ENCODE results near the gene PGAP1. TPM values are rescaled to one million over a fixed set of nuclear protein-coding genes. Genes with fewer than 3 reads are reported as not detected.

The PGAP1 gene
- total and polyA plus RNA-seq, 10 of the 15 experiments (the other 5 are each of a cell fraction or from before 2014, with no cell fraction given) = 0.75 to 4.7 (median 3.0) TPM

Small RNAs within 50 kb of the gene (small RNA-seq; reads per million reads assigned to genes)
- not detected for gene AC012486.1

Other genes with a start within 250 kb of the PGAP1 start
- 50.5 and 59.6 TPM in 2 replicates for gene GTF3C3, start 127.0 kb downstream of the PGAP1 start, total RNA-seq (2014; rRNA removed)
- gene GTF3C3, start 127.0 kb downstream of the PGAP1 start, total RNA-seq (2014; rRNA removed; fragmentation: Illumina TruSeq; extraction: Trizol) = 48.4 and 49.7 TPM in 2 replicates
- gene GTF3C3, start 127.0 kb downstream of the PGAP1 start, total RNA-seq (2021) = 41.6 and 44.3 TPM in 2 replicates
- gene GTF3C3, start 127.0 kb downstream of the PGAP1 start, polyA plus RNA-seq (2011; rRNA removed) = 46.9 and 80.0 TPM in 2 replicates
- 36.1 and 38.3 TPM in 2 replicates for gene GTF3C3, start 127.0 kb downstream of the PGAP1 start, polyA plus RNA-seq (2014; fragmentation: Illumina TruSeq; extraction: Trizol)
- 10 to 100 TPM; 16.3 to 17.3 TPM for gene GTF3C3, start 127.0 kb downstream of the PGAP1 start, polyA plus RNA-seq (2014; fragmentation: Nextera tagmentation; extraction: Ambion mirVana)
- 31.1 and 34.6 TPM in 2 replicates for gene GTF3C3, start 127.0 kb downstream of the PGAP1 start, polyA plus RNA-seq (2014; rRNA removed)
- 10 to 100 TPM; 34.0 to 37.0 TPM for gene GTF3C3, start 127.0 kb downstream of the PGAP1 start, polyA plus RNA-seq (2016; fragmentation: Nextera tagmentation; extraction: Ambion mirVana)
- gene C2orf66, start 117.4 kb downstream of the PGAP1 start, total RNA-seq (2014; rRNA removed) = 0.05 TPM in 1 of 2 replicates, not detected in the other
- 0.09 TPM in 1 of 2 replicates, not detected in the other for gene C2orf66, start 117.4 kb downstream of the PGAP1 start, total RNA-seq (2014; rRNA removed; fragmentation: Illumina TruSeq; extraction: Trizol)
- not detected in 2 replicates for gene C2orf66, start 117.4 kb downstream of the PGAP1 start, total RNA-seq (2021)
- 0.07 and 0.17 TPM in 2 replicates for gene C2orf66, start 117.4 kb downstream of the PGAP1 start, polyA plus RNA-seq (2011; rRNA removed)
- 0.04 TPM in 1 of 2 replicates, not detected in the other for gene C2orf66, start 117.4 kb downstream of the PGAP1 start, polyA plus RNA-seq (2014; fragmentation: Illumina TruSeq; extraction: Trizol)
- gene C2orf66, start 117.4 kb downstream of the PGAP1 start, polyA plus RNA-seq (2014; fragmentation: Nextera tagmentation; extraction: Ambion mirVana) = not detected
- 0.10 TPM in 2 replicates for gene C2orf66, start 117.4 kb downstream of the PGAP1 start, polyA plus RNA-seq (2014; rRNA removed)
- not detected for gene C2orf66, start 117.4 kb downstream of the PGAP1 start, polyA plus RNA-seq (2016; fragmentation: Nextera tagmentation; extraction: Ambion mirVana)

Measured in GM12878 (cell line).